ENCODE results near the gene PDP2.

PDP2 gene

DNA sequence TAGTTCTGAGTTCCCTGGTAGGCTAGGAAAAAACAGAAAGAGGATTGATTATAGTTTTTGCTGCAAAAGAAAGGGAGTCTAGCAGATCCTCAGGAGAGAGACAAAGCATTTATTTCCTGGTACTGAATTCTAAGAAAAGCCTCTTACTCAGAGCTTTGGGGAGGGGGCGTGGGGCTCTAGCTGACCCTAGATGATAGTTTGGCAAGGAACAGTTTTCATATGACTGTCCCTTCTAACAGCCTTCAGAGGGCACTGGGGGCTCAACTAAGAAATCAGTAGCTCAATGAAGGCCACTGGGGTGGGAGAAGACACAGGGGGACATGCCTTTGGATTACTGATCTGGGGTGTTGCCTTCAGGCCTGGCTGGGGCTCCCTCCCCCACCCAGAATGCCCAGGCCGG is 32.1 kb upstream of the PDP2 start:
- no peak overlapping the region for H2BK15ac ChIP-seq (ENCODE audit: low read length)
- no peak overlapping the region for H3K4ac ChIP-seq (ENCODE audit: low read length)
- no peak overlapping the region for H4K91ac ChIP-seq (ENCODE audit: low read depth, low read length, poor library complexity)
- H3K27me3 ChIP-seq (ENCODE audit: control insufficient read depth in 3 of 3, insufficient read depth in 3 of 3, low read depth in 1 of 3, low read length in 3 of 3): peaks cover 15 to 90% (median 43%) of the 10 kb centered on the region in 3 experiments
- no peak overlapping the region for H3K27ac ChIP-seq (replicated peaks; ENCODE audit: low read length)
- no peaks in the 10 kb centered on the region for H3K79me1 ChIP-seq (ENCODE audit: low read depth, low read length)
- no peaks in the 10 kb centered on the region for H3K9me3 ChIP-seq (replicated peaks in 1 of 2; ENCODE audit: control insufficient read depth in 2 of 2, insufficient read depth in 1 of 2, low read depth in 1 of 2, low read length in 2 of 2)
- no peak overlapping the region for H3K18ac ChIP-seq (ENCODE audit: low read length)
- H2BK5ac ChIP-seq (ENCODE audit: low read length): no peak overlapping the region
- H3K4me2 ChIP-seq (ENCODE audit: insufficient read depth, low read length, poor library complexity, severe bottlenecking): no peak overlapping the region
- no peak for DNase-seq (ENCODE audit: low spot score)
- no CpG with 5 or more reads among the region's 2 CpGs for WGBS, 2 donors (ENCODE audit: extremely low coverage in 2 of 2, insufficient read length in 2 of 2, insufficient replicate concordance in 1 of 2)
- peaks cover 3 to 8% of the 10 kb centered on the region in 2 donors for H3K4me1 ChIP-seq (ENCODE audit: control insufficient read depth in 2 of 2, insufficient read depth in 1 of 2, low read depth in 1 of 2, low read length in 2 of 2)
- H2AK5ac ChIP-seq (ENCODE audit: low read depth, low read length): no peak overlapping the region
- no peak overlapping the region for H2AFZ ChIP-seq (ENCODE audit: low read length)
- no peak overlapping the region for H4K8ac ChIP-seq (ENCODE audit: low read depth, low read length)
- H2BK120ac ChIP-seq (ENCODE audit: low read depth, low read length): no peak overlapping the region
- no peak overlapping the region for H3K23ac ChIP-seq (ENCODE audit: low read depth, low read length, poor library complexity)
- no peak overlapping the region for H3K14ac ChIP-seq (ENCODE audit: low read length)
- H3K9ac ChIP-seq (ENCODE audit: low read depth, low read length, poor library complexity): no peak overlapping the region
- H3K4me3 ChIP-seq (ENCODE audit: low read length in 2 of 2): no peak overlapping the region
- H3K36me3 ChIP-seq (replicated peaks in 1 of 2; ENCODE audit: control insufficient read depth in 2 of 2, insufficient read depth in 2 of 2, low read length in 2 of 2): no peaks in the 10 kb centered on the region
- H2BK12ac ChIP-seq (ENCODE audit: low read length): no peak overlapping the region

DNA sequence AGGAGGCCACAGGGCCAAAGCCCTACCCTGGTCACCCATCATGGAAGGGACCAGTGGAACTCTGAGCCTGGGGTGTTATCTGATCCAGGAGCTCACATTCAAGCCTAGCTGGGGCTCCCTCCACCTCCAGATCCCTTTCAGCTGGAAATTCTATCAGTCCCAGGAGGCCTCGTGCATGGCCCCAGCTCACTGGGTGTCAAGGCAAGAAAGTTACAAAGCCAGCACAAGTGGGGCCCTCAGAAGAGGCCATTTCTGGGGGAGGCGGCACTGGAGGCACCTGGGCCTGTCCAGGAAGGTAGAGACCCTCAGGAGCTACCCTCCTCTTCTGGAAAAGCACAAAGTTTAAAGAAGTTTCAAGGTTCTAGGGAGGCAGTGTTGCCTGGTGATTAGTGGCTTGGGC is 31.3 kb upstream of the PDP2 start:
- peaks cover 3 to 8% of the 10 kb centered on the region in 2 donors for H3K4me1 ChIP-seq (ENCODE audit: control insufficient read depth in 2 of 2, insufficient read depth in 1 of 2, low read depth in 1 of 2, low read length in 2 of 2)
- H3K27me3 ChIP-seq (ENCODE audit: control insufficient read depth in 3 of 3, insufficient read depth in 3 of 3, low read depth in 1 of 3, low read length in 3 of 3): peaks cover 15 to 90% (median 35%) of the 10 kb centered on the region in 3 experiments
- no peak overlapping the region for H3K27ac ChIP-seq (replicated peaks; ENCODE audit: low read length)
- H3K4me2 ChIP-seq (ENCODE audit: insufficient read depth, low read length, poor library complexity, severe bottlenecking): no peak overlapping the region
- no peaks in the 10 kb centered on the region for H3K9me3 ChIP-seq (replicated peaks in 1 of 2; ENCODE audit: control insufficient read depth in 2 of 2, insufficient read depth in 1 of 2, low read depth in 1 of 2, low read length in 2 of 2)
- no peak overlapping the region for H3K23ac ChIP-seq (ENCODE audit: low read depth, low read length, poor library complexity)
- H2AFZ ChIP-seq (ENCODE audit: low read length): no peak overlapping the region
- WGBS, 2 donors (ENCODE audit: extremely low coverage in 2 of 2, insufficient read length in 2 of 2, insufficient replicate concordance in 1 of 2): no CpG with 5 or more reads among the region's 2 CpGs
- no peak overlapping the region for H2BK5ac ChIP-seq (ENCODE audit: low read length)
- no peaks in the 10 kb centered on the region for H3K36me3 ChIP-seq (replicated peaks in 1 of 2; ENCODE audit: control insufficient read depth in 2 of 2, insufficient read depth in 2 of 2, low read length in 2 of 2)
- H3K14ac ChIP-seq (ENCODE audit: low read length): no peak overlapping the region
- H2BK15ac ChIP-seq (ENCODE audit: low read length): no peak overlapping the region
- DNase-seq (ENCODE audit: low spot score): no peak
- H4K91ac ChIP-seq (ENCODE audit: low read depth, low read length, poor library complexity): no peak overlapping the region
- H3K18ac ChIP-seq (ENCODE audit: low read length): no peak overlapping the region
- no peaks in the 10 kb centered on the region for H3K79me1 ChIP-seq (ENCODE audit: low read depth, low read length)
- no peak overlapping the region for H3K4me3 ChIP-seq (ENCODE audit: low read length in 2 of 2)
- no peak overlapping the region for H2BK12ac ChIP-seq (ENCODE audit: low read length)
- H3K9ac ChIP-seq (ENCODE audit: low read depth, low read length, poor library complexity): no peak overlapping the region
- H3K4ac ChIP-seq (ENCODE audit: low read length): no peak overlapping the region
- H2AK5ac ChIP-seq (ENCODE audit: low read depth, low read length): no peak overlapping the region
- no peak overlapping the region for H4K8ac ChIP-seq (ENCODE audit: low read depth, low read length)
- no peak overlapping the region for H2BK120ac ChIP-seq (ENCODE audit: low read depth, low read length)

DNA sequence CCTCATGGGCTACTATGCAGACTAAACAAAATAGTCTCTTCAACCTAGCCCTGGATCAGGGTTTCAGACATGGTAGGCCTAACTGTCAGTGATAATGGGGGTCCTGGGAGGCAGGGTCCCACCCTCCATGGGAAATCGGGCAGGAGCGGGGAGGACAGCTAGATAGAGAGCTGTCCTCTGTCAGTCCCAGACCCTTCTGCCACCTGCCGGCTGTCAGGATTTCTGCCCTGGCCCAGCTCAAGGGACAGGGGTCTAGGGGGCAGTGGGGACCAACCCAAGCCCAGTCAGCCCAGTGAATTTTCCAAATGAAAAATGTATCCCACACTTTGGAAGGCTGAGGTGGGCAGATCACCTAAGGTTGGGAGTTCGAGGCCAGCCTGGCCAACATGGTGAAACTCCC is 30.8 kb upstream of the PDP2 start:
- no peaks in the 10 kb centered on the region for H3K9me3 ChIP-seq (replicated peaks in 1 of 2; ENCODE audit: control insufficient read depth in 2 of 2, insufficient read depth in 1 of 2, low read depth in 1 of 2, low read length in 2 of 2)
- no peak overlapping the region for H4K91ac ChIP-seq (ENCODE audit: low read depth, low read length, poor library complexity)
- H3K9ac ChIP-seq (ENCODE audit: low read depth, low read length, poor library complexity): no peak overlapping the region
- no peak overlapping the region for H4K8ac ChIP-seq (ENCODE audit: low read depth, low read length)
- no peaks in the 10 kb centered on the region for H3K79me1 ChIP-seq (ENCODE audit: low read depth, low read length)
- no peak overlapping the region for H2AFZ ChIP-seq (ENCODE audit: low read length)
- no peak overlapping the region for H3K27ac ChIP-seq (replicated peaks; ENCODE audit: low read length)
- no peak overlapping the region for H2BK12ac ChIP-seq (ENCODE audit: low read length)
- peaks cover 3 to 5% of the 10 kb centered on the region in 2 donors for H3K4me1 ChIP-seq (ENCODE audit: control insufficient read depth in 2 of 2, insufficient read depth in 1 of 2, low read depth in 1 of 2, low read length in 2 of 2)
- H2AK5ac ChIP-seq (ENCODE audit: low read depth, low read length): peak overlapping the region; percentile 10
- DNase-seq (ENCODE audit: low spot score): no peak
- peaks cover 12 to 89% (median 29%) of the 10 kb centered on the region in 3 experiments for H3K27me3 ChIP-seq (ENCODE audit: control insufficient read depth in 3 of 3, insufficient read depth in 3 of 3, low read depth in 1 of 3, low read length in 3 of 3)
- H2BK15ac ChIP-seq (ENCODE audit: low read length): no peak overlapping the region
- no peak overlapping the region for H3K4ac ChIP-seq (ENCODE audit: low read length)
- H3K23ac ChIP-seq (ENCODE audit: low read depth, low read length, poor library complexity): no peak overlapping the region
- no peak overlapping the region for H3K14ac ChIP-seq (ENCODE audit: low read length)
- no peak overlapping the region for H3K4me2 ChIP-seq (ENCODE audit: insufficient read depth, low read length, poor library complexity, severe bottlenecking)
- no peak overlapping the region for H2BK120ac ChIP-seq (ENCODE audit: low read depth, low read length)
- H2BK5ac ChIP-seq (ENCODE audit: low read length): no peak overlapping the region
- WGBS, 2 donors (ENCODE audit: extremely low coverage in 2 of 2, insufficient read length in 2 of 2, insufficient replicate concordance in 1 of 2): no CpG with 5 or more reads among the region's 4 CpGs
- H3K18ac ChIP-seq (ENCODE audit: low read length): no peak overlapping the region
- no peak overlapping the region for H3K4me3 ChIP-seq (ENCODE audit: low read length in 2 of 2)
- no peaks in the 10 kb centered on the region for H3K36me3 ChIP-seq (replicated peaks in 1 of 2; ENCODE audit: control insufficient read depth in 2 of 2, insufficient read depth in 2 of 2, low read length in 2 of 2)

DNA sequence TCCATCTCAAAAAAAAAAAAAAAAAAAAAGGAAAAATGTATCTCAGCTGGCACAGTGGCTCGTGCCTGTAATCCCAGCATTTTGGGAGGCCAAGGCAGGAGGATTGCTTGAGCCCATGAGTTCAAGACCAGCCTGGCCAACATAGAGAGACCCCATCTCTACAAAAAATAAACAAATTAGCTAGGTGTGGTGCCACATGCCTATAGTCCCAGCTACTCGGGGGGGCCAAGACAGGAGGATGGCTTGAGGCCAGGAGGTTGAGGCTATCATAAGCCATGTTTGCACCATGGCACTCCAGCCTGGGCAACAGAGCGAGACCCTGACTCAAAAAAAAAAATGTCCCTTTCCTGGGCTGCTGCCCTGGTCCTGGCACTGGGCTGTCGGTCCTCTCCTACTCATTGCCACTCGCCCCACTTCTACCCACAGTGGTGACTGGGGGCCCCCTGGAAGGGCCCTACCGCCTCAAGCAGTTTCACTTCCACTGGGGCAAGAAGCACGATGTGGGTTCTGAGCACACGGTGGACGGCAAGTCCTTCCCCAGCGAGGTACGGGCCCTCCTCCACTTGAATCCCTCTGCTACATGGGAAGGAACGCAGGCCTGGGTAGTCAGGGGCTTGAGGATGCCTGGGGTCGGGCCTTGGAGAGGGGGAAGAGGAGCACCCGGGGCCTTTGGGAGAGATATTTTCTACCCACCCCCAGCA is 30.1 kb upstream of the PDP2 start:
- Histone ChIP-seq H3K4me2 (ENCODE audit: insufficient read depth, low read length, poor library complexity, severe bottlenecking) (no peak overlapping the region), H3K9me3 (replicated peaks in 1 of 2; ENCODE audit: control insufficient read depth in 2 of 2, insufficient read depth in 1 of 2, low read depth in 1 of 2, low read length in 2 of 2) (no peaks in the 10 kb centered on the region), H4K8ac (ENCODE audit: low read depth, low read length) (no peak overlapping the region), H2BK15ac (ENCODE audit: low read length) (no peak overlapping the region), H3K27me3 (ENCODE audit: control insufficient read depth in 3 of 3, insufficient read depth in 3 of 3, low read depth in 1 of 3, low read length in 3 of 3) (peaks cover 4 to 86% (median 22%) of the 10 kb centered on the region in 3 experiments), H2AK5ac (ENCODE audit: low read depth, low read length) (peak overlapping the region; percentile 54), H2BK5ac (ENCODE audit: low read length) (no peak overlapping the region), H2BK120ac (ENCODE audit: low read depth, low read length) (no peak overlapping the region), H3K36me3 (replicated peaks in 1 of 2; ENCODE audit: control insufficient read depth in 2 of 2, insufficient read depth in 2 of 2, low read length in 2 of 2) (no peaks in the 10 kb centered on the region), H2BK12ac (ENCODE audit: low read length) (no peak overlapping the region), H3K4ac (ENCODE audit: low read length) (no peak overlapping the region), H3K9ac (ENCODE audit: low read depth, low read length, poor library complexity) (no peak overlapping the region), H3K14ac (ENCODE audit: low read length) (no peak overlapping the region), H3K18ac (ENCODE audit: low read length) (no peak overlapping the region), H3K79me1 (ENCODE audit: low read depth, low read length) (no peaks in the 10 kb centered on the region), H3K27ac (replicated peaks; ENCODE audit: low read length) (no peak overlapping the region), H4K91ac (ENCODE audit: low read depth, low read length, poor library complexity) (no peak overlapping the region), H2AFZ (ENCODE audit: low read length) (no peak overlapping the region), H3K4me3 (ENCODE audit: low read length in 2 of 2) (no peak overlapping the region), H3K23ac (ENCODE audit: low read depth, low read length, poor library complexity) (no peak overlapping the region), H3K4me1 (ENCODE audit: control insufficient read depth in 2 of 2, insufficient read depth in 1 of 2, low read depth in 1 of 2, low read length in 2 of 2) (no peaks in the 10 kb centered on the region)
- WGBS, 2 donors (ENCODE audit: extremely low coverage in 2 of 2, insufficient read length in 2 of 2, insufficient replicate concordance in 1 of 2): no CpG with 5 or more reads among the region's 14 CpGs
- DNase-seq (ENCODE audit: low spot score): no peak

All from neuronal stem cell (in vitro differentiated cells).